HepG2 (cell line): ENCODE measurements around the gene NCOR2. TPM values are rescaled to one million over a fixed set of nuclear protein-coding genes. Genes with fewer than 3 reads are reported as not detected.

Experiments used
- ARHGAP35 ChIP-seq: sonication (generic); formaldehyde crosslinking; IDR thresholded peaks from 2 replicates; pipeline ENCODE4 v1.9.0; 2022; ENCODE audit warnings: mild to moderate bottlenecking, inconsistent platforms, moderate library complexity, missing genetic modification reagents, borderline replicate concordance
- HNF4G ChIP-seq, 2 experiments: sonication (generic) in 1 of 2; formaldehyde crosslinking in 1 of 2; IDR thresholded peaks; 2 replicates each; pipeline versions ENCODE4 v1.4.0 to v1.6.1; 2011 to 2020; ENCODE audit warnings: borderline replicate concordance in 2 of 2, low read depth in 2 of 2, mild to moderate bottlenecking in 2 of 2, low read length in 1 of 2, missing genetic modification reagents in 1 of 2, moderate library complexity in 1 of 2
- MIER3 ChIP-seq: IDR thresholded peaks from 2 replicates; pipeline ENCODE4 v1.6.1; 2016; ENCODE audit warnings: missing compliant biosample characterization, borderline replicate concordance
- PHF20 ChIP-seq: sonication (generic); formaldehyde crosslinking; IDR thresholded peaks from 2 replicates; pipeline ENCODE4 v1.5.0; 2020; ENCODE audit warnings: mild to moderate bottlenecking, missing genetic modification reagents
- REXO4 ChIP-seq: sonication (generic); formaldehyde crosslinking; IDR thresholded peaks from 2 replicates; pipeline ENCODE4 v1.8.0; 2022; ENCODE audit warnings: missing genetic modification reagents, mild to moderate bottlenecking, borderline replicate concordance
- SOX6 ChIP-seq, 2 experiments: fragments of 450-650 bp in 1 of 2; sonication (generic) in 1 of 2; formaldehyde crosslinking in 1 of 2; IDR thresholded peaks; 2 replicates each; pipeline versions ENCODE4 v1.4.0 to v1.6.1; 2017 to 2020; ENCODE audit warnings: antibody characterized with exemption in 1 of 2, mild to moderate bottlenecking in 1 of 2, missing genetic modification reagents in 1 of 2
- TSC22D2 ChIP-seq: sonication (generic); formaldehyde crosslinking; IDR thresholded peaks from 2 replicates; pipeline ENCODE4 v1.5.1; 2020; ENCODE audit warnings: missing genetic modification reagents, mild to moderate bottlenecking, borderline replicate concordance
- ZNF674 ChIP-seq: sonication (generic); formaldehyde crosslinking; IDR thresholded peaks from 2 replicates; pipeline ENCODE4 v1.5.0; 2020; ENCODE audit warnings: low read depth, mild to moderate bottlenecking, missing genetic modification reagents
- ZSCAN22 ChIP-seq: sonication (generic); formaldehyde crosslinking; IDR thresholded peaks from 2 replicates; pipeline ENCODE4 v1.4.0; 2020; ENCODE audit warnings: mild to moderate bottlenecking, missing genetic modification reagents
- polyA plus RNA-seq, 8 experiments: library from polyadenylated mRNA; depleted of rRNA in 3 of 8; stranded (reverse) in 7 of 8; unstranded in 1 of 8; fragments of >200 nt; fragmentation: Illumina TruSeq in 4 of 8; extraction: Trizol in 4 of 8; gene quantifications; 2 replicates each; pipeline versions ENCODE4 v1.2.1 to v1.2.3, GENCODE V29; 2011 to 2016; ENCODE audit warnings: low read depth in 4 of 8, missing spikeins in 1 of 8, mixed read lengths in 1 of 8; ENCODE audit not compliant: insufficient read depth in 1 of 8
- total RNA-seq, 5 experiments: library from RNA; depleted of rRNA; stranded (reverse); fragments of >200 nt; fragmentation: Illumina TruSeq; extraction: Trizol; gene quantifications; 2 replicates each; pipeline ENCODE4 v1.2.3, GENCODE V29; 2016; ENCODE audit warnings: low read depth in 1 of 5
- TF ChIP-seq, protein P1 (sequence below): sonication (generic); formaldehyde crosslinking; IDR thresholded peaks from 2 replicates; pipeline ENCODE4 v1.4.0; 2020; ENCODE audit warnings: mild to moderate bottlenecking, missing genetic modification reagents
- TF ChIP-seq, protein P2 (sequence below): sonication (generic); formaldehyde crosslinking; IDR thresholded peaks from 2 replicates; pipeline ENCODE4 v1.4.0; 2020; ENCODE audit warnings: missing genetic modification reagents

NCOR2 gene
- total and polyA plus RNA-seq, 2 of the 13 experiments (the other 11 are each of a cell fraction or from before 2014, with no cell fraction given) = 4.5 to 5.7 TPM

DNA sequence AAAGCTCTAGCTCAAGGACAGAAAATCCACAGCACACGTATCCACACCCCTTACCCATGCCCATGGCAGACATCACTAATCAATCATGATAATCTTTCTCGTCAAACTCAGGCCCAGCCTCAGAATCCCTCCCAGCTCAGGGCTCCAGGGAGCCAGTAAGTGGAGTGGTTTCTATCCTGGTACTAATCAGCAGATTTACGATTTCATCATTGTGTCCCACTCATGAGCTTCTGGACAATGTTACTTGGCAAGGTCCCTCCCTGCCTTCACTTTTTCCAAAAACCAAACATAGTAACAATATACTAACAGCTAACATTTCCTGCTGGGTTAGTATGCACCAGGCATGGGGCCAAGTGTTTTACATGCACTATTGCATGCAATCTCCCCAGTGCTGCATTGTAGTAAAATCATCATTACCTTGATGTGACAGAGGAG is 45.8 kb upstream of the NCOR2 start (continued):
- TF ChIP-seq, protein P1, sequence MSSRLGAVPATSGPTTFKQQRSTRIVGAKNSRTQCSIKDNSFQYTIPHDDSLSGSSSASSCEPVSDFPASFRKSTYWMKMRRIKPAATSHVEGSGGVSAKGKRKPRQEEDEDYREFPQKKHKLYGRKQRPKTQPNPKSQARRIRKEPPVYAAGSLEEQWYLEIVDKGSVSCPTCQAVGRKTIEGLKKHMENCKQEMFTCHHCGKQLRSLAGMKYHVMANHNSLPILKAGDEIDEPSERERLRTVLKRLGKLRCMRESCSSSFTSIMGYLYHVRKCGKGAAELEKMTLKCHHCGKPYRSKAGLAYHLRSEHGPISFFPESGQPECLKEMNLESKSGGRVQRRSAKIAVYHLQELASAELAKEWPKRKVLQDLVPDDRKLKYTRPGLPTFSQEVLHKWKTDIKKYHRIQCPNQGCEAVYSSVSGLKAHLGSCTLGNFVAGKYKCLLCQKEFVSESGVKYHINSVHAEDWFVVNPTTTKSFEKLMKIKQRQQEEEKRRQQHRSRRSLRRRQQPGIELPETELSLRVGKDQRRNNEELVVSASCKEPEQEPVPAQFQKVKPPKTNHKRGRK (CRISPR knock-in tag) = no peak
- TF ChIP-seq HNF4G (IDR thresholded peaks at IDR 0.05; ENCODE audit: borderline replicate concordance, low read depth, low read length) = no peak
- TF ChIP-seq HNF4G (CRISPR knock-in tag; IDR thresholded peaks at IDR 0.05; ENCODE audit: borderline replicate concordance, low read depth) = no peak
- TF ChIP-seq REXO4 = no peak
- no peak for TF ChIP-seq ZSCAN22
- no peak for TF ChIP-seq MIER3 (CRISPR knock-in tag)
- no peak for TF ChIP-seq ZNF674 (CRISPR knock-in tag)
- TF ChIP-seq ARHGAP35 (CRISPR knock-in tag) = no peak
- TF ChIP-seq, protein P2, sequence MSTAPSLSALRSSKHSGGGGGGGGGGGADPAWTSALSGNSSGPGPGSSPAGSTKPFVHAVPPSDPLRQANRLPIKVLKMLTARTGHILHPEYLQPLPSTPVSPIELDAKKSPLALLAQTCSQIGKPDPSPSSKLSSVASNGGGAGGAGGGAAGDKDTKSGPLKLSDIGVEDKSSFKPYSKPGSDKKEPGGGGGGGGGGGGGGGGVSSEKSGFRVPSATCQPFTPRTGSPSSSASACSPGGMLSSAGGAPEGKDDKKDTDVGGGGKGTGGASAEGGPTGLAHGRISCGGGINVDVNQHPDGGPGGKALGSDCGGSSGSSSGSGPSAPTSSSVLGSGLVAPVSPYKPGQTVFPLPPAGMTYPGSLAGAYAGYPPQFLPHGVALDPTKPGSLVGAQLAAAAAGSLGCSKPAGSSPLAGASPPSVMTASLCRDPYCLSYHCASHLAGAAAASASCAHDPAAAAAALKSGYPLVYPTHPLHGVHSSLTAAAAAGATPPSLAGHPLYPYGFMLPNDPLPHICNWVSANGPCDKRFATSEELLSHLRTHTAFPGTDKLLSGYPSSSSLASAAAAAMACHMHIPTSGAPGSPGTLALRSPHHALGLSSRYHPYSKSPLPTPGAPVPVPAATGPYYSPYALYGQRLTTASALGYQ (CRISPR knock-in tag) = no peak
- no peak for TF ChIP-seq PHF20 (CRISPR knock-in tag)
- TF ChIP-seq SOX6 (IDR thresholded peaks at IDR 0.05) = no peak
- TF ChIP-seq SOX6 (CRISPR knock-in tag; IDR thresholded peaks at IDR 0.05) = no peak
- no peak for TF ChIP-seq TSC22D2
